Measurements from ENCODE around the gene COL6A3. TPM values are rescaled to one million over a fixed set of nuclear protein-coding genes. Genes with fewer than 3 reads are reported as not detected.

COL6A3 gene
- total RNA-seq, 4 donors from 2014 or later, result 105 to 712 (median 274) TPM

DNA sequence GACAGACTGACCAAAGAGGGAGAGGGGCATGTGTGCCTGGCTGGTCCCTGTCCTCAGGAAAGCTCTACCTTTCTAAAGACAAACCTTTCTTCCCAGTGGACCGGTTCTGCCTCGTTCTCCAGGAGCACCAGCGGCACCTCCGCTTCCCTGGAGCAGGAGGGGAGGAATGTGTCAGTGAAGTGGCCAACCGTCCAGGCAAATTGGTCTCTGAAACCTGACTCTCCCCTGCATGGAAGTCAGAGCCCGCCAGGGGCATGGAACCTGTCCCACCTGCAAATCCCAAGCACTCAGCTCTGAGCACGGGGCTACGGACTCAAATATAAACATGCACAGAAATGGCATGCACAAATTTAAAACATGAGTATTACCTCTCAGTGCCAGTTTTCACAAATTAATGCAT lies 62.9 kb downstream of the COL6A3 start:
- no peak for ATAC-seq (ENCODE audit: low FRiP score)
- TF ChIP-seq CTCF (IDR thresholded peaks at IDR 0.05), result no peak
- DNase-seq (ENCODE audit: low spot score), result no peak

DNA sequence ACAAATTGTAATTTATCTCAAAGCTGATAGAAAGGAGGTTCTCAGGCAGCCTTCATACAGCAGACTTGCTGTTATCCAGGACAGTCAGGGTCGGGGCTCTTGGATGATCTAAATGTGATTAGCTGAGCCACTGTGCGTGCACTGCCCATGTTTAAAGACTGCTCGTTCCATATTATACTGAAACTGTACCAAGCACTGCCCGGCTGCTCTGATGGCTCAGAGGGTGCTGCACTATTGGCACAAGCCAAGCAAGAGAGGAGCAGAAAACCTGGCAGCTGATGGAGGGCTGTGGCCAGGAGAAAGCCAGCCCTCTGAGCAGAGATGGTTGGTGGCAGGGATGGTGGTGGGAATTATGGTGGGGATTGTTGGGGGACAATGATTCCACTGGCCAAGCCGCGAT lies 63.4 kb downstream of the COL6A3 start:
- no peak for TF ChIP-seq CTCF (IDR thresholded peaks at IDR 0.05)
- ATAC-seq (ENCODE audit: low FRiP score), result no peak

DNA sequence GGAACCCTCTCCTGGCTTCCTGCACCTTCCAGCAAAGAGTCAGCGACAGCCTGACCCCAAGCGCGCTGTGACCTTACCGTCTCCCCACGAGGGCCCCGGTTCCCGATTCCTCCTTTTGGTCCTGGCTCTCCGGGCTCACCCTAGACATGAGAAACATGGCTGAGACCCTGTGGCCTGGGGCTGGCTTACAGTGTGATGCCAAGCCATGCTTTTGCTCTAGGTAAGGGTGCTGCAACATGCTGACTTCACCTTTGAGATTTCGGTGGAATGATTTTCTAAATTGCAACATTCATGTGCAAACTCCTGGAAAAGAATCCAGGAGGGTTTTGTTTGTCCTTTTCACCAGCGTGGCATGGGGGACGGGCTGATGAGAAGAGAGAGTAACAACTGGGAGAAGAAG lies 63.9 kb downstream of the COL6A3 start:
- ATAC-seq (ENCODE audit: low FRiP score) (no peak), DNase-seq (ENCODE audit: low spot score) (no peak)
- TF ChIP-seq CTCF (IDR thresholded peaks at IDR 0.05), result no peak

More for the DNA sequence above, 63.4 kb downstream of the COL6A3 start:
- DNase-seq (ENCODE audit: low spot score), result no peak

- DNase-seq (ENCODE audit: low spot score) (no peak), ATAC-seq (ENCODE audit: low FRiP score) (no peak)
- TF ChIP-seq CTCF (IDR thresholded peaks at IDR 0.05), result no peak
Observed at GRCh38 chr2:237348281-237348865, 65.6 kb downstream of the COL6A3 start.

- ATAC-seq (ENCODE audit: low FRiP score), result no peak
- no peak for TF ChIP-seq CTCF (IDR thresholded peaks at IDR 0.05)
- DNase-seq (ENCODE audit: low spot score), result no peak
Observed at GRCh38 chr2:237345891-237346640, 67.9 kb downstream of the COL6A3 start.

DNA sequence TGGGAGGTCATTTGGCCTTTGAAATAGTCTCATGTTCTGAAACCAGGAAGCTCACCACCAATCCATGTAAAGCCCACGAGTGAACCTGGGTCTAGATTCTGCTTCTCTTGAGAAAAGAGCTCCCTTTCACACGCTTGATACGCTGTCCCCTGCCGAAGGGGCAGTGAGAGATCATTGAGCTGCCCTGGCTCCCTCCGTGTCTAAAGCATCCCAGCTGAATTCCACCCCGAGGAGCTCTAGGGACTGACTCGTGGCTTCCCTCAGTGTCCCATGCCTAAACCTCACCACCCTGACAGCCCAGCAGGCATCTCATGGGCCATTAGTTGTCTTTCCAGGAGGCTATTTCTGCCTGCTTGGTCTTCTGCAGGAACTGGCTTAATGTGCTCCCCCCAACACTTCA lies 68.6 kb downstream of the COL6A3 start:
- ATAC-seq (ENCODE audit: low FRiP score), result no peak
- no peak for TF ChIP-seq CTCF (IDR thresholded peaks at IDR 0.05)
- DNase-seq (ENCODE audit: low spot score), result no peak

DNA sequence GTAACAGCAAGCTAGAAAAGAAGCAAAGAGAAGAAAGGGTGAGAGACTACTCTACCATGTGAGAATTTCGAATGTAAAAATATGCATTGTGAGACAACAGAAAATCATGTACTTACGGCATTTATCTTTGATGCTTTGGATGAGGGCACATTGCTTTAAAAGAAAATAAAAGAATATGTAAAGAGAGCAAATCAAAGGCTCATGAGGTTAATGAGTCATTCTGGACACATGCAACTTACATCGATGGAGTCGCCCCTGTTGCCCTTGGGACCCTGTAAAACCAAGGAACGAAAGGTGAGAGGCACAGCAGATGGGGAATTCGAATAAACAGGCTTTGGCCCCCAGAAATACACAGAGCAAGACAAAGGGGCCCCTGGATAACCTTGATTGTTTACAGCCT lies 69.0 kb downstream of the COL6A3 start:
- no peak for TF ChIP-seq CTCF (IDR thresholded peaks at IDR 0.05)
- ATAC-seq (ENCODE audit: low FRiP score), result no peak
- no peak for DNase-seq (ENCODE audit: low spot score)

All from omental fat pad (tissue), 4 donors.